OCI-LY7 (cell line): ENCODE results near the gene XRCC4.

ENCODE experiments used
- EZH2phosphoT487 ChIP-seq: fragments of 200-600 bp; sonication (generic); IDR thresholded peaks from 2 replicates; pipeline ENCODE4 v1.6.1; 2018; ENCODE audit warnings: low read depth, borderline replicate concordance, mild to moderate bottlenecking, mixed run types, antibody characterized with exemption, low read length, moderate library complexity, mixed read lengths
- TF ChIP-seq, protein P1 (sequence below): fragments of 200-600 bp; sonication (generic); conservative IDR thresholded peaks from 2 replicates; pipeline ENCODE4 v1.5.1; 2014; ENCODE audit warnings: mild to moderate bottlenecking, antibody characterized with exemption, low read length, moderate library complexity, mixed read lengths

DNA sequence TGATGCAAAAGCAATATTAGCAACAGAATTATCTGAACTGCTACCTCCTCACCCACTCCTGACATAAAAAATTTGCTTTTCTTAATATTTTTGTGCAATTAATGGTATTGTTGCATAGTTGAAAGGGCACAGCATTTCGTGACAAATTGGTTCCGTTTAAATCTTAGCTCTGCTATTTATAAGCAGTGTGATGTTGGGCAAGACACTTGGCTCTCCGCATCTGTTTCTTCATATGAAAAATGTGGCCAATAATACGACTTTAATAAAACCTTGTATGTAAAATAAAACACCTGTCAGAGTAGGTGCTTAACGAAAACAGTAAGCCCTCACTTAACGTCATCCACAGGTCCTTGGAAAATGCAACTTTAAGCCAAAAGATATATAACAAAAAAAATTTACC is 4.4 kb upstream of the XRCC4 start:
- TF ChIP-seq, protein P1, sequence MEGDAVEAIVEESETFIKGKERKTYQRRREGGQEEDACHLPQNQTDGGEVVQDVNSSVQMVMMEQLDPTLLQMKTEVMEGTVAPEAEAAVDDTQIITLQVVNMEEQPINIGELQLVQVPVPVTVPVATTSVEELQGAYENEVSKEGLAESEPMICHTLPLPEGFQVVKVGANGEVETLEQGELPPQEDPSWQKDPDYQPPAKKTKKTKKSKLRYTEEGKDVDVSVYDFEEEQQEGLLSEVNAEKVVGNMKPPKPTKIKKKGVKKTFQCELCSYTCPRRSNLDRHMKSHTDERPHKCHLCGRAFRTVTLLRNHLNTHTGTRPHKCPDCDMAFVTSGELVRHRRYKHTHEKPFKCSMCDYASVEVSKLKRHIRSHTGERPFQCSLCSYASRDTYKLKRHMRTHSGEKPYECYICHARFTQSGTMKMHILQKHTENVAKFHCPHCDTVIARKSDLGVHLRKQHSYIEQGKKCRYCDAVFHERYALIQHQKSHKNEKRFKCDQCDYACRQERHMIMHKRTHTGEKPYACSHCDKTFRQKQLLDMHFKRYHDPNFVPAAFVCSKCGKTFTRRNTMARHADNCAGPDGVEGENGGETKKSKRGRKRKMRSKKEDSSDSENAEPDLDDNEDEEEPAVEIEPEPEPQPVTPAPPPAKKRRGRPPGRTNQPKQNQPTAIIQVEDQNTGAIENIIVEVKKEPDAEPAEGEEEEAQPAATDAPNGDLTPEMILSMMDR: no peak
- TF ChIP-seq EZH2phosphoT487: no peak
